H9 (cell line): ENCODE results near the gene CATSPER1. TPM values are rescaled to one million over a fixed set of nuclear protein-coding genes. Genes with fewer than 3 reads are reported as not detected.

Experiments
- DNase-seq: peaks from one replicate; pipeline ENCODE4 v3.0.0-alpha.2; 2017
- H2AFZ ChIP-seq: one replicate; pipeline ENCODE4 v1.6.1; 2013; ENCODE audit warnings: mild to moderate bottlenecking, low read length, control low read depth, moderate library complexity
- H2AK5ac ChIP-seq: 2 replicates; pipeline ENCODE4 v1.6.1; 2013; ENCODE audit warnings: low read length, control low read depth, mixed read lengths; ENCODE audit not compliant: insufficient read length
- H2BK120ac ChIP-seq: one replicate; pipeline ENCODE4 v1.6.1; 2013; ENCODE audit warnings: low read depth, mild to moderate bottlenecking, low read length, control low read depth, inconsistent platforms; ENCODE audit not compliant: poor library complexity, severe bottlenecking
- H2BK12ac ChIP-seq: 2 replicates; pipeline ENCODE4 v1.6.1; 2013; ENCODE audit warnings: low read length, control low read depth, mixed read lengths, low read depth; ENCODE audit not compliant: insufficient read length
- H2BK15ac ChIP-seq: 2 replicates; pipeline ENCODE4 v1.6.1; 2013; ENCODE audit warnings: low read depth, low read length, control low read depth
- H2BK20ac ChIP-seq: one replicate; pipeline ENCODE4 v1.6.1; 2013; ENCODE audit warnings: low read depth, mild to moderate bottlenecking, low read length, control low read depth, inconsistent platforms; ENCODE audit not compliant: poor library complexity, severe bottlenecking
- H2BK5ac ChIP-seq: 2 replicates; pipeline ENCODE4 v1.6.1; 2013; ENCODE audit warnings: low read length, control low read depth, mixed read lengths; ENCODE audit not compliant: insufficient read length
- H3K14ac ChIP-seq: 2 replicates; pipeline ENCODE4 v1.6.1; 2013; ENCODE audit warnings: low read length, control low read depth; ENCODE audit not compliant: insufficient read depth
- H3K18ac ChIP-seq: 2 replicates; pipeline ENCODE4 v1.6.1; 2013; ENCODE audit warnings: low read depth, mild to moderate bottlenecking, mixed read lengths, low read length, control low read depth; ENCODE audit not compliant: insufficient read length
- H3K23ac ChIP-seq: 2 replicates; pipeline ENCODE4 v1.6.1; 2013; ENCODE audit warnings: low read length, control low read depth, mixed read lengths, low read depth; ENCODE audit not compliant: insufficient read length
- H3K23me2 ChIP-seq: 2 replicates; pipeline ENCODE4 v1.6.1; 2013; ENCODE audit warnings: low read depth, mild to moderate bottlenecking, mixed read lengths, low read length, control low read depth; ENCODE audit not compliant: insufficient read length, poor library complexity, severe bottlenecking
- H3K27ac ChIP-seq: 2 replicates; pipeline ENCODE4 v1.5.1; 2013; ENCODE audit warnings: low read length, control low read depth, mixed read lengths, low read depth; ENCODE audit not compliant: insufficient read length
- H3K27me3 ChIP-seq: 2 replicates; pipeline ENCODE4 v1.6.1; 2013; ENCODE audit warnings: low read length, control low read depth, inconsistent platforms; ENCODE audit not compliant: insufficient read depth
- H3K4ac ChIP-seq: 2 replicates; pipeline ENCODE4 v1.6.1; 2013; ENCODE audit warnings: low read depth, mild to moderate bottlenecking, control low read depth, inconsistent platforms, low read length, moderate library complexity
- H3K4me1 ChIP-seq: 2 replicates; pipeline ENCODE4 v1.6.1; 2013; ENCODE audit warnings: low read length, control low read depth, inconsistent platforms; ENCODE audit not compliant: insufficient read depth
- H3K4me2 ChIP-seq: 2 replicates; pipeline ENCODE4 v1.6.1; 2013; ENCODE audit warnings: low read length, control low read depth, mixed read lengths; ENCODE audit not compliant: insufficient read length, insufficient read depth
- H3K56ac ChIP-seq: 2 replicates; pipeline ENCODE4 v1.6.1; 2013; ENCODE audit warnings: low read depth, mild to moderate bottlenecking, mixed read lengths, low read length, control low read depth; ENCODE audit not compliant: insufficient read length
- H3K79me1 ChIP-seq: 2 replicates; pipeline ENCODE4 v1.6.1; 2013; ENCODE audit warnings: low read depth, mild to moderate bottlenecking, moderate library complexity, low read length, control low read depth, inconsistent platforms; ENCODE audit not compliant: insufficient read depth, poor library complexity, severe bottlenecking
- H3K79me2 ChIP-seq: 2 replicates; pipeline ENCODE4 v1.6.1; 2013; ENCODE audit warnings: low read length, control low read depth, inconsistent platforms; ENCODE audit not compliant: insufficient read depth
- H3K9ac ChIP-seq: 2 replicates; pipeline ENCODE4 v1.6.1; 2013; ENCODE audit warnings: low read length, control low read depth, mixed read lengths; ENCODE audit not compliant: insufficient read length; ENCODE audit errors: extremely low read depth
- H3K9me3 ChIP-seq: one replicate; pipeline ENCODE4 v1.6.1; 2013; ENCODE audit warnings: low read depth, low read length, inconsistent platforms; ENCODE audit not compliant: control insufficient read depth
- H3T11ph ChIP-seq: one replicate; pipeline ENCODE4 v1.6.1; 2013; ENCODE audit warnings: mild to moderate bottlenecking, low read length, control low read depth, inconsistent platforms
- H4K20me1 ChIP-seq: one replicate; pipeline ENCODE4 v1.6.1; 2013; ENCODE audit not compliant: control insufficient read depth, insufficient read length, insufficient read depth
- H4K5ac ChIP-seq: 2 replicates; pipeline ENCODE4 v1.6.1; 2013; ENCODE audit warnings: low read depth, mild to moderate bottlenecking, mixed read lengths, low read length, control low read depth; ENCODE audit not compliant: insufficient read length
- H4K8ac ChIP-seq: replicated peaks from 2 replicates; pipeline ENCODE4 v1.6.1; 2013; ENCODE audit warnings: low read length, control low read depth, mixed read lengths, low read depth; ENCODE audit not compliant: insufficient read length
- H4K91ac ChIP-seq: 2 replicates; pipeline ENCODE4 v1.6.1; 2013; ENCODE audit warnings: low read depth, mild to moderate bottlenecking, moderate library complexity, mixed read lengths, low read length, control low read depth; ENCODE audit not compliant: insufficient read length
- H3K27ac Mint-ChIP-seq, 3 experiments: 2 replicates in 2 of 3; 3 replicates in 1 of 3; pipeline ENCODE4 v1.8.0; 2020 to 2021; ENCODE audit warnings: mixed read lengths in 3 of 3, mild to moderate bottlenecking in 1 of 3, moderate library complexity in 1 of 3
- H3K27me3 Mint-ChIP-seq: 2 replicates; pipeline ENCODE4 v1.8.0; 2021; ENCODE audit warnings: low read depth, mild to moderate bottlenecking, moderate library complexity, mixed read lengths
- H3K36me3 Mint-ChIP-seq, 3 experiments: 2 replicates in 2 of 3; 3 replicates in 1 of 3; pipeline ENCODE4 v1.8.0; 2020 to 2021; ENCODE audit warnings: low read depth in 3 of 3, mixed read lengths in 3 of 3; ENCODE audit not compliant: insufficient read depth in 1 of 3
- H3K4me1 Mint-ChIP-seq, 2 experiments: 2 replicates each; pipeline ENCODE4 v1.8.0; 2020; ENCODE audit warnings: mixed read lengths in 2 of 2
- H3K4me3 Mint-ChIP-seq, 2 experiments: 2 replicates in 1 of 2; 3 replicates in 1 of 2; pipeline ENCODE4 v1.8.0; 2020 to 2021; ENCODE audit warnings: mild to moderate bottlenecking in 2 of 2, mixed read lengths in 2 of 2, moderate library complexity in 1 of 2
- H3K9me3 Mint-ChIP-seq, 2 experiments: 2 replicates in 1 of 2; 3 replicates in 1 of 2; pipeline ENCODE4 v1.8.0; 2020; ENCODE audit warnings: mild to moderate bottlenecking in 2 of 2, mixed read lengths in 2 of 2, moderate library complexity in 1 of 2
- WGBS: extraction: QIAGEN DNeasy Blood & Tissue Kit; methylation state at CpG from one replicate; pipeline ENCODE4 v1.1.7; 2013; ENCODE audit warnings: missing lambda C conversion rate, low lambda C conversion rate, mixed read lengths; ENCODE audit not compliant: insufficient read length; ENCODE audit errors: extremely low coverage; 5-methylcytosine and 5-hydroxymethylcytosine counted together
- total RNA-seq: library from RNA; stranded (reverse); gene quantifications from 2 replicates; pipeline ENCODE4 v1.2.1, GENCODE V29; 2021
- TF ChIP-seq, protein P1 (sequence below): fragments of 200-600 bp; sonication (generic); conservative IDR thresholded peaks from 3 replicates; pipeline ENCODE4 v1.8.0; 2021; ENCODE audit warnings: antibody characterized with exemption, mild to moderate bottlenecking

Gene CATSPER1
- total RNA-seq, 1 experiment from 2014 or later = not detected

DNA sequence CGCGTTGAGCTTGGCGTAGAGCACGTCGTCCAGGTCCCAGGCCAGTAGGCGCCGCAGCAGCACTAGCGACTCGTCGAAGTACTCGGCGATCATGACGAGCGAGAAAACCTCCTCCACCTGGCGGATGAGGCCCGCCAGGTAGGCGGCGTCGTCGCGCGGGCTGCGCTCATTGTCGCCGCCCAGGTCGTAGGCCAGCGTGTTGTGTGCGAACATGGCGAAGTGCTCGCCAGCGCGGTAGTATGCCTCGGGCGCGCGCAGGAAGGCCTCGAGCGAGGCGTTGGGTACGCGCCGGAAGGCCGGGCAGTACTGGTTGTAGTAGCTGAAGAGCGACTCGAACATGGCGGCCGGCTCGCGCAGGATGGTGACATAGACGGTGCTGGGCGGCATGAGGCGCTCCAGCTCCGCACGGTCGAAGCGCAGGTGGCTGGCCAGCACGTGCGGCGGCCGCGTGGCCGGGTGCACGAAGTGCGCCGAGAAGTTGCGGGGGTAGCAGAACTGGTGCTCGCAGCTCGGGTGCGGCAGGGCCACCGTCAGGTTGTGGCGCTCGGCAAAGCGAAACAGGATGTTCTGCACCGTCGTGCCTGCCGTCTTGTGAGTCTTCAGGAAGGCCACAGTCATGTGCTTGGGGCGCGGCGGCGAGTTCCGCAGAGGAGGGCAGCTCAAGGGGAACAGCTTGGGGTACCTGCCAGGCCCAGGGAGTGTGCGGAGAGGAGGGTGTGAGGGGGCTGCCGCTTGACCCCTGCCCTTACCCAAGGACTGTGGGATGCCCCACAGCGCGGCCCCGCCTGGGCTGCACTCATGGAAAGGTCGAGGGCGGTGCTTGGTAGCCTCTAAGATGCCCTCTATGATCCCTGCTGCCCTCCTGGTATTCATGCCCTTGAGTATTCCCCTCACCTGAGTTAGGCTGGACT, 17.0 kb upstream of the CATSPER1 start:
- no peaks in the 10 kb centered on the region for H3K27me3 Mint-ChIP-seq
- H4K20me1 ChIP-seq = peaks cover 3% of the 10 kb centered on the region
- no peak overlapping the region for H2BK12ac ChIP-seq
- H3K4me1 ChIP-seq = no peaks in the 10 kb centered on the region
- no peak overlapping the region for H3K4ac ChIP-seq
- H4K8ac ChIP-seq = no peak overlapping the region
- H3K4me2 ChIP-seq = no peak overlapping the region
- no peak overlapping the region for H3K9ac ChIP-seq
- H4K5ac ChIP-seq = no peak overlapping the region
- no peak overlapping the region for H3T11ph ChIP-seq
- no peak overlapping the region for H2AK5ac ChIP-seq
- H3K36me3 Mint-ChIP-seq = peaks cover 17 to 32% (median 21%) of the 10 kb centered on the region in 3 experiments; a peak in 6 of 7 replicates
- H2BK20ac ChIP-seq = no peak overlapping the region
- no peak overlapping the region for H2AFZ ChIP-seq
- H3K79me1 ChIP-seq = no peaks in the 10 kb centered on the region
- H2BK120ac ChIP-seq = no peak overlapping the region
- peaks cover 1% of the 10 kb centered on the region for H3K23me2 ChIP-seq
- no peaks in the 10 kb centered on the region for H3K27me3 ChIP-seq
- no peak overlapping the region for H2BK5ac ChIP-seq
- no peak overlapping the region for H3K56ac ChIP-seq
- H3K27ac Mint-ChIP-seq = no peak overlapping the region
- no peak overlapping the region for H2BK15ac ChIP-seq
- no peak overlapping the region for H3K14ac ChIP-seq
- H4K91ac ChIP-seq = no peak overlapping the region
- TF ChIP-seq, protein P1, sequence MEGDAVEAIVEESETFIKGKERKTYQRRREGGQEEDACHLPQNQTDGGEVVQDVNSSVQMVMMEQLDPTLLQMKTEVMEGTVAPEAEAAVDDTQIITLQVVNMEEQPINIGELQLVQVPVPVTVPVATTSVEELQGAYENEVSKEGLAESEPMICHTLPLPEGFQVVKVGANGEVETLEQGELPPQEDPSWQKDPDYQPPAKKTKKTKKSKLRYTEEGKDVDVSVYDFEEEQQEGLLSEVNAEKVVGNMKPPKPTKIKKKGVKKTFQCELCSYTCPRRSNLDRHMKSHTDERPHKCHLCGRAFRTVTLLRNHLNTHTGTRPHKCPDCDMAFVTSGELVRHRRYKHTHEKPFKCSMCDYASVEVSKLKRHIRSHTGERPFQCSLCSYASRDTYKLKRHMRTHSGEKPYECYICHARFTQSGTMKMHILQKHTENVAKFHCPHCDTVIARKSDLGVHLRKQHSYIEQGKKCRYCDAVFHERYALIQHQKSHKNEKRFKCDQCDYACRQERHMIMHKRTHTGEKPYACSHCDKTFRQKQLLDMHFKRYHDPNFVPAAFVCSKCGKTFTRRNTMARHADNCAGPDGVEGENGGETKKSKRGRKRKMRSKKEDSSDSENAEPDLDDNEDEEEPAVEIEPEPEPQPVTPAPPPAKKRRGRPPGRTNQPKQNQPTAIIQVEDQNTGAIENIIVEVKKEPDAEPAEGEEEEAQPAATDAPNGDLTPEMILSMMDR = no peak
- no peak overlapping the region for H3K27ac ChIP-seq
- H3K4me1 Mint-ChIP-seq = peaks cover 16 to 21% of the 10 kb centered on the region in 2 experiments
- H3K9me3 ChIP-seq = no peaks in the 10 kb centered on the region
- H3K18ac ChIP-seq = no peak overlapping the region
- H3K9me3 Mint-ChIP-seq = peaks cover 0 to 3% of the 10 kb centered on the region in 2 experiments; a peak in 2 of 5 replicates
- no peak for DNase-seq
- no CpG with 5 or more reads among the region's 88 CpGs for WGBS
- H3K23ac ChIP-seq = no peak overlapping the region
- H3K79me2 ChIP-seq = no peaks in the 10 kb centered on the region
- H3K4me3 Mint-ChIP-seq = no peak overlapping the region
